Activated CD4-positive, alpha-beta T cell treated with anti-CD3 and anti-CD28 coated beads, Interleukin-2, amount 50 U/mL, for 16 hours (primary cell): Measurements from ENCODE around the gene IL36B.

Source experiments
- DNase-seq: peaks from one replicate; pipeline ENCODE4 v3.0.0-alpha.2; 2020

Gene IL36B

DNA sequence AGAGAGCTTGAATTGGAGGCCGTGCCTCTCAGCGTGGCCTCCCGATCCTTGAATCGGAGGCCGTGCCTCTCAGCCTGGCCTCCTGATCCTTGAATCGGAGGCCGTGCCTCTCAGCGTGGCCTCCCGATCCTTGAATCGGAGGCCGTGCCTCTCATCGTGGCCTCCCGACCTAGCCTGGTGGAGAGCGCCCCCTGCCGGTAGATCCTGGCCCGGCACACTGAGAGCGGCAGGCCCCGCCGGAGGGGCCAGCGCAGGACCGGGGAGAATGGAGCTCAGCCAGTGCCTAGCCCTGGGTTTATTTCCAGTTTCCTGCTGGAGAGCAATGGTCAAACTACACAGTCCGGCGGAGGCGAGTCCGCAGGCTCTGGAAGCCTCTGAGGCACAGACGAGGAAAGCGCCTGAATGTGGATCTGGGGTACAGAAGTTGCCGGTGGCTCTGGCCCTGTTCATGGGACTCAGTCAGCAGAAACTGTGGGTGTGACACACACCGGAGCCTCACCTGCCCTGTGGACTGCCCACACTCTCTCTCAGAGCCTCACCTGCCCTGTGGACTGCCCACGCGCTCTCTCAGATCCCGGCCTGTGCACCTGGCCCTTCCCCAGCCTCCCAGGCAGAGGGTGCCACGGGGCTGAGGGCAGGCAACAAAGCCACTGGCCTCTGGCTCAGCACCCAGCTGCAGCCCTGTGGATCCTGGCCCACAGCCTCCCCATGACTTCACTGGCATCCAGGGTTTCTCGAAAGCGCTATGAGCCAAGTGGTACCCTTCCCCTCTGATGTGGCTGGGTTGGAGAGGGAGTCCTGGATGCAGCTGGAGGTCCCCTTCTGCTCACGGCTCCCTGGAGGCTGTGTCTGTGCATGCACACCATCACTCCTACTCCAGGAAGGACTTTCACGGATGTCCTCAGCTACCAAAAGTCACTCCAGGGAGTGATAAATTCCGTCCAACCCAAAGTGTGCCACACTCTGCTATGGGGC, 1.5 kb downstream of the IL36B start:
- DNase-seq = no peak

- DNase-seq = no peak
These were observed 6.2 kb downstream of the IL36B start for GRCh38 chr2:113046465-113046864.

- no peak for DNase-seq
These were observed 10.8 kb downstream of the IL36B start for GRCh38 chr2:113041871-113042270.

DNA sequence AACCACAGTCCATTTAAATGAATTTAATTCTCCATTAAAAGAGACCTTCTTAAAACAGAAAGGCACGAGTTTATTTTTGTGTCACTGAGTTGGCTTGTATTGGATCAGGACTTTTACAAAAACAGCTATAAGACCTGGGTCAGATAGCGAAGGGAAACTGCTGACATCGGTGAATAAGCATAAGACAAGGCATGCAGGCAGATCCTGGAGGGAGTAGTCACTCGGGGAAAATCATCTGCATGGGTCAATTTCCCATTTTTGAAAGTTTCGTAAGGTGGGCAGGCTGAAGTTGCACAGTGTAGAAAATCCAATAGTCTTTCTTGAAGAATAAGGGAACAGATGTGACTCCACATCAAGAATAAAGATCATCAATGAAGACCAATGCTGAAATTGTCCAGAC, 12.9 kb downstream of the IL36B start:
- DNase-seq = no peak

GRCh38 chr2:113039158-113039557, 13.5 kb downstream of the IL36B start:
- no peak for DNase-seq

DNA sequence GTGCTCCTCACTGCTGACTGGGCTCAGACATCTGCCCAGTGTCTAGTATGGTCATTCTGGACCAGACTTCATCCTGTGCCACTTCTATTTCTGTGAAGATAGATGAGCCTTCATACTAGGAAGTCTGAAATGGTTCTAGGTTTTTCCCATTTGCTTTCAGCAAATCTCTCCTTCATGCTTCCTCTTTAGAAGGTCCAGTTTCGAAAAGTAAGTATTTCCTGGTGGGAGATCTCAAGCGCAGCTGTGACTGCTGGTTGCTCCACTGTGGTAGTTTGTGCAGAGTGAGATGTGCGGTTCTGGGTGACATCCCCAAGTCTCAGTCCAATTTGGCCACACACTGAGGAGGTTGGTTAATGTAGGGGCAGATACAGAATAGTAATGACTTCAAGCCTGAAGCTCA, 14.4 kb downstream of the IL36B start:
- DNase-seq = no peak

GRCh38 chr2:113036763-113037162, 15.9 kb downstream of the IL36B start:
- DNase-seq = no peak

DNA sequence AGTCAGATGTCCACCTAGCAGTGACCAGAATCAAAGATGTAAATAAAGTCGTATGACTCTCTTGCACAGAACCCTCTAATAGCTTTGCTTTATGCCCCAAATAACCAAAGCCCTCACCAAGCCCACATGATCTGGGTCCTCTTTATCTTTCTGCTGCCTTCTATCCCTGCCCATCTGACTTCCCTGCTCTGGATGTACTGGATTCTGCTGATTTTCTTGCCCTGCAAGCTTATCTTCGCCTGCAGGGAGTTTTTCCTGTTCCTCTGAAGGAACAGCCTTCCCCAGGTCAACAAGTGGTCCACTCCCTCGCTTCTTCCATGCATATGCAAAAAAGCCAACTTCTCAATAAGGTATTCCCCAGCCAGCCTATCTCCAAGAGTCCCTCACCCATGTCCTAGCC, 18.7 kb downstream of the IL36B start:
- no peak for DNase-seq

GRCh38 chr2:113032737-113033136, 19.9 kb downstream of the IL36B start:
- no peak for DNase-seq

GRCh38 chr2:113028112-113028511, 24.6 kb downstream of the IL36B start:
- no peak for DNase-seq

DNA sequence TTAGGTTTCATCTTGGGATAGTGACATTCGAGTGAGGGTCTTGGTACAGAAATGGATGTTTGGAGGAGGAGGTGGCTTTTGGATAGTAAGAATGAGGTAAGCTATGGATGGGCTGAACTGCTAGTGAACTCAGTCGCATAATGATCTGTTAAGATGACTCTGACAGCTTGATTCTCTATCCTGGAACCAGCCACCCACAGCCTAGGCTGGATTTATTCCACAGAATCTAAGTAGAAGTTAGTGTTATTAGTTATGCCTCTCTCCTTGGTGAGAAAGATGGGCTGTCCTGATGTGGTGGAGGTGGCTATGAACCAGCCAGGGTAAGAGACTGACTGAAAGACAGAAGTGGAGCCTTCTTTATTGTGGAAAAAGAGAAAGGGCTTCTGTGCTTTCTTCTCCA, 25.0 kb downstream of the IL36B start:
- DNase-seq = no peak

- no peak for DNase-seq
These were observed 26.9 kb downstream of the IL36B start for GRCh38 chr2:113025737-113026136.

DNA sequence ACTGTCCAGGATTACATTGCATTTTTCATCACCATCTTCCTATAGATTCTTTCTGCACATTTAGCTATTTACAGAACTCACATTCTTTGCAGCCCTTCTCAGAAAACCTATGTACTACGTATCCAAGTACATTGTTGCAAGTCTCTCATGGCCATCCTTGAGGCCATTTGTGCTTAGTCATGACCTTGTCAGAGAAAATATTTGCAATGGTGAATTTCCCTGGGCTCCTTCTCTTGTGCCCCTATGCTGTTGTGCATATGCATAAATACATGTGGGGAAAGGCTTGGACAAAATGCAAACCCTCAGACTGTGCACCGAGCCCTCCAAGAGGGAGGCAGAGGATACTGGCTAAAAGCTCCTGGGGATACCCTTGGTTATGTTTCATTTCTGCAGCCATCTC, 27.9 kb downstream of the IL36B start:
- no peak for DNase-seq

DNA sequence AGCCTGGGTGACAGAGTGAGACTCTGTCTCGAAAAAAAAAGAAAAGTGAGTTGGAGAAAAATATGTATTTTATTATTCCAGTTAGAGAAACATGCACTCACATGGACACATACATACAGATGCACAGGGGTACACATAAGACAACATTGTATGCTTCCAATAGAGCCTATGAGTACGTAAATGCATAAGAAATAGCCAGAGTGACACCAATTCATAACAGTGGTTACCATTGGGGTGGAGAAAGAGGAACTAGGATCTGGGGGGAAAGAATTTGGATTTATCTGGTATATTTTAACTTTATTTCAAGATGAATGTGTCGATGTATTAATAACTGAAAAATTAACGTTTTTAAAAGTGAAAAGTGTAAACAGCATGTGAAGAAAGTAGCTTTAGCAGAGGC, 31.4 kb downstream of the IL36B start:
- DNase-seq = no peak

DNA sequence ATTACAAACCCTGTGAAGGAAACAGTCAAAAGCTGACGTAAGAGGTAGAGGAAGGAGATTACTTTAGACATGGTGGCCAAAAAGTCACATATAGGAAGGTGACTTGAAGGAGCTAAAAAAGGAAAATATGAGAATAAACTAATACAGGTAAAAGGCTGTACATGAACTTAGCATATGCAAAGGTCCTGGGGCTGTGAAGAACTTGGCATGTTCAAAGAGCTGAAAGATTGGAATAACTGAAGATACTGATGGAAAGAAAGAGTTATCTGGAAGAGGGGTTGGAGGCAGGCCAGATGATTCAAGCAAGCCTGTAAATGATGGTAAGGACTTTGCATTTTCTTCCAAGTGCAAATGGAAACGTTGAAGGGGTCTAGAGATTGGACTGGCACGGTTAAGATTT, 34.2 kb downstream of the IL36B start:
- no peak for DNase-seq

DNA sequence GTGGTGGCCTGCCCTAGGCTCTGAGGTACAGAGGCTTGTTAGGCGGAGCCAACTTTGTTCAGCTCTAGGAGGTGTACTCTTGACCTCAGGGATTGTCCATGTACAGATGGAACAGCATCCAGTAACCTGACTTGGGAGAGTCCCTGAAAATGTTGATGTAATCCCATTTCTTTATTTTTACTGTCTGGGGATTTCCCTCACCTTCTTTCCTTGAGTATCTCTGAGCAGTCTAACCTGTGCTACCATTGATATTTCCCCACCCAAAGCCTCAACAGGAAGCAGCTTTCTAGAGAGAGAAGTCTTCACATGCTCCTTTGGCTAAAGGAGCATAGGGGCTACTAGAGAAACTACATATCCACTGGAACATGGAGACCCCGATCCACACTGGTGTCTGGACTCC, 37.0 kb downstream of the IL36B start:
- DNase-seq = no peak

- DNase-seq = no peak
These were observed 37.6 kb downstream of the IL36B start for GRCh38 chr2:113015042-113015441.

DNA sequence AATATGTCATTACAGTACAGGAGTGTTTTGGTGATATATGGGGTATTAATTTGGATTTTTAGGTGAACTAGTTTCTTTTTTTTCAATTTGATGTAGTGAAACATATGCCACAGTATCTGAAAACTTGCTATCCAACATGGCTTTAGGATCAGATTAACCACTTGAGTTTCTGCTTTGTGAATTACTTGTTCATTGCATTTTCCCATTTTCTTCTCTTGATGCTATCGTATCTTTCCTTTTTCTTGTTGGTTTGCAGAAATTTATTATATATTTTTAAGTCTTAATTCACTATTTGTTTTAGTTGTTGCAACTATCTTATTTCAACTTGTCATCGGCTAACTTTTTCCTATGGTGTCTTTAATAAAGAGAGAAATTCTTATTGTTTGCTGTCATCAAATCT, 38.6 kb downstream of the IL36B start:
- no peak for DNase-seq

DNA sequence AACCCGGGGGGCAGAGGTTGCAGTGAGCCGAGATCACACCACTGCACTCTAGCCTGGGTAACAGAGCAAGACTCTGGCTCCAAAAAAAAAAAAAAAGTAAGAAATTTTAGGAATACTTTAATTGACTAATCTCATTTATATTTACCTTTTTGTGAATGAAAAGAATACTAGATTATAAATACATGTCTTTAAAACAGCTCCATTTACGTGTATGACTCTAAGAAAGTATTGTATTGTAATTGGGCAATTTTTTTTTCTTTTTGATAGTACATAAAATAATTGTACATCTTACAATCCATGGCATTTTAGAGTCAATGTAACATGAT, 39.4 kb downstream of the IL36B start:
- no peak for DNase-seq

DNA sequence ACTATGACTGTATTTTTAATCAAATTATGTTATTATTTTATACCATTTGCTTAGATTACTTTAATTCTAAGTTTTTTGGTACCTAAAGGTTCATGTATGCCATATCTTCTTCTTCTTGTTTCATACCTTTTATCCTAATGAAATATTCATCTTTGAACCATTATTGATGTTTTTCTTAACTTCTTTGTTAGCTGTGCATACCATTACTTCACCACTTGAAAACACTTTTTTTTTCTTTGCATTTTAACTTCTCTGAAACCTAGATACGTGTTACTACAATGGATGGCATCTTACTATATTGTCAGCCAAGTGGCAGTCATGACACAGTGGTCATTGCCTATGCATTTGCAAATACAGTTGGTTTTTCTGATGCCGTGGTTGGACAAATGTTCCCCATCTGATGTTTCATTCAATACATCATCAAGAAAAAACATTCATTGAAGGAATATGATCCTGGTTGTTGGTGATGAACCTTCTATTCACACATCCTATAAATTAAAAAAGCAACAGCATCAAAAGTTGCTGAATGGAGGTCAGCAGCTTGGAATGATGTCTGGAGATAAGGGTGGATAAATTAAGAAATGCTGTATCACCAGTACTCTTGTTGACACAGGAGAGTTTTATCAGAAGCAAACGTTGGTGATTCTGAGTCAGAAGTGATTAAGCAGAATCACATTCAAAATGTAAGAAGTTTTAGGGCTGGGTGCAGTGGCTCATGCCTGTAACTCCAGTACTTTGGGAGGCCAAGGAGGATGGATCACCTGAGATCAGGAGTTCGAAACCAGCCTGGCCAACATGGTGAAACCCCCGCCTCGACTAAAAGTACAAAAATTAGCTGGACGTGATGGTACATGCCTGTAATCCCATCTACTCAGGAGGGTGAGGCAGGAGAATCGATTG, 40.0 kb downstream of the IL36B start:
- no peak for DNase-seq

- no peak for DNase-seq
These were observed 41.6 kb downstream of the IL36B start for GRCh38 chr2:113011108-113011507.

GRCh38 chr2:113010088-113010487, 42.6 kb downstream of the IL36B start:
- DNase-seq = no peak

GRCh38 chr2:113009622-113010021, 43.0 kb downstream of the IL36B start:
- DNase-seq = no peak

DNA sequence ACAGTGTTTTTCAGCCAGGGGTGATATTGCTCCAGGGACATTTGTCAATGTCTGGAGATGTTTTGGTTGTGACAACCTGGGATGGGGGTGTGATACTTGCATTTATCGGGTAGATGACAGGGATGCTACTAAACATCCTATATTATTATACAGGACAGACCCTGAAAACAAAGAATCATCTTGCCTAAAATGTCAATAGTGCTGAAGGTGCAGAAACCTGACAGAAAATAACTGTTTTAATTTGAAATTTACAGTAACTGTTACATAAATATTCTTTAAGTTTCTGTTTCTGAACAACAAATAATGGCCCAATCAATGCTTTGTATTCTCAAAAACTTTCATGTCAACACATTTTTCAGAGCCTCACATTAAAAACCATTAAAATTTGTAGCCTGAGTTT, 45.4 kb downstream of the IL36B start:
- DNase-seq = no peak
